ENCODE data around the gene PCDHGA12.
"Not testable (repeated sequence)": the region's sequence is repeated elsewhere in the genome, so short reads cannot be mapped to it uniquely, and the experiment has no call there.

PCDHGA12 gene

GRCh38 chr5:141383345-141383744 is 47.0 kb upstream of the PCDHGA12 start (continued):
- TF ChIP-seq ZBTB20 (tag by site-specific recombination; IDR thresholded peaks at IDR 0.05) (no peak), ZNF624 (tag by site-specific recombination; IDR thresholded peaks at IDR 0.05) (no peak)

GRCh38 chr5:141384471-141385267 is 45.6 kb upstream of the PCDHGA12 start:
- Histone ChIP-seq H3K9me3 (ENCODE audit: control insufficient read depth, insufficient read depth, low read depth, low read length) (no peaks in the 10 kb centered on the region), H3K27ac (ENCODE audit: extremely low read depth, low read depth, low read length) (no peak overlapping the region), H3K4me3 (ENCODE audit: low read depth, low read length) (no peak overlapping the region), H3K36me3 (ENCODE audit: control insufficient read depth in 2 of 2, insufficient read depth in 1 of 2, low read length in 2 of 2) (no peaks in the 10 kb centered on the region), H3K4me1 (ENCODE audit: control insufficient read depth, insufficient read depth, low read length) (no peaks in the 10 kb centered on the region)
- CTCF ChIA-PET = no interaction called here
- POLR2A ChIA-PET = no interaction called here
- TF ChIP-seq, protein P1, sequence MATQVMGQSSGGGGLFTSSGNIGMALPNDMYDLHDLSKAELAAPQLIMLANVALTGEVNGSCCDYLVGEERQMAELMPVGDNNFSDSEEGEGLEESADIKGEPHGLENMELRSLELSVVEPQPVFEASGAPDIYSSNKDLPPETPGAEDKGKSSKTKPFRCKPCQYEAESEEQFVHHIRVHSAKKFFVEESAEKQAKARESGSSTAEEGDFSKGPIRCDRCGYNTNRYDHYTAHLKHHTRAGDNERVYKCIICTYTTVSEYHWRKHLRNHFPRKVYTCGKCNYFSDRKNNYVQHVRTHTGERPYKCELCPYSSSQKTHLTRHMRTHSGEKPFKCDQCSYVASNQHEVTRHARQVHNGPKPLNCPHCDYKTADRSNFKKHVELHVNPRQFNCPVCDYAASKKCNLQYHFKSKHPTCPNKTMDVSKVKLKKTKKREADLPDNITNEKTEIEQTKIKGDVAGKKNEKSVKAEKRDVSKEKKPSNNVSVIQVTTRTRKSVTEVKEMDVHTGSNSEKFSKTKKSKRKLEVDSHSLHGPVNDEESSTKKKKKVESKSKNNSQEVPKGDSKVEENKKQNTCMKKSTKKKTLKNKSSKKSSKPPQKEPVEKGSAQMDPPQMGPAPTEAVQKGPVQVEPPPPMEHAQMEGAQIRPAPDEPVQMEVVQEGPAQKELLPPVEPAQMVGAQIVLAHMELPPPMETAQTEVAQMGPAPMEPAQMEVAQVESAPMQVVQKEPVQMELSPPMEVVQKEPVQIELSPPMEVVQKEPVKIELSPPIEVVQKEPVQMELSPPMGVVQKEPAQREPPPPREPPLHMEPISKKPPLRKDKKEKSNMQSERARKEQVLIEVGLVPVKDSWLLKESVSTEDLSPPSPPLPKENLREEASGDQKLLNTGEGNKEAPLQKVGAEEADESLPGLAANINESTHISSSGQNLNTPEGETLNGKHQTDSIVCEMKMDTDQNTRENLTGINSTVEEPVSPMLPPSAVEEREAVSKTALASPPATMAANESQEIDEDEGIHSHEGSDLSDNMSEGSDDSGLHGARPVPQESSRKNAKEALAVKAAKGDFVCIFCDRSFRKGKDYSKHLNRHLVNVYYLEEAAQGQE (tag by site-specific recombination; IDR thresholded peaks at IDR 0.05) = peak; percentile 64; the same call in 1 of the 2 replicates
- no peak for TF ChIP-seq SP3 (tag by site-specific recombination; IDR thresholded peaks at IDR 0.05)

DNA sequence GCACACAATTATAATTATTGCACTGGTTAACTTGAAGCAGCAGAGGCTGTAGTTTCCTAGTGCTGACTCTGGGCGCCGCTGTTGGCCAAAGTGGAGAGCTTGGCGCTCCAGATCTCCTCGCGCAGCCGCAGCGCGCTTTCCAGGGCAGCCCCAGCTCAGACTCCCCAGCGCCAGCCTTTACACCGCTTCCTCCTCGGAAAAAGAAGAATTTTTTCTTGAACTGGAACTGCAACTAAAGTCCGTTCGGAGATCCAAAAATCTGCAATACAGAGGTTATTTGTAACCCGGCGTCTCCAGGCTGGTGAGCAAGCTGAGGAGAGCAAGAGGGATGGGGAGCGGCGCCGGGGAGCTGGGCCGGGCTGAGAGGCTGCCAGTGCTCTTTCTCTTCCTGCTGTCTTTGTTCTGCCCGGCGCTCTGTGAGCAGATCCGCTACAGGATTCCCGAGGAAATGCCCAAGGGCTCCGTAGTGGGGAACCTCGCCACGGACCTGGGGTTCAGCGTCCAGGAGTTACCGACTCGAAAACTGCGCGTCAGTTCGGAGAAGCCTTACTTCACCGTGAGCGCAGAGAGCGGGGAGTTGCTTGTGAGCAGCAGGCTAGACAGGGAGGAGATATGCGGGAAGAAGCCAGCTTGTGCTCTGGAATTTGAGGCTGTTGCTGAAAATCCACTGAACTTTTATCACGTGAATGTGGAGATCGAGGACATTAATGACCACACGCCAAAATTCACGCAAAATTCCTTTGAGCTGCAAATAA is 42.6 kb upstream of the PCDHGA12 start, which contains the start of gene PCDHGB4:
Gene PCDHGB4 (plus strand): TSS at position 142 of the 755 bp plus-strand sequence. CDS start 187 bp downstream, at position 329.
- POLR2A ChIA-PET; H3K9me3 ChIP-seq (ENCODE audit: control insufficient read depth, insufficient read depth, low read depth, low read length): not testable (repeated sequence)

DNA sequence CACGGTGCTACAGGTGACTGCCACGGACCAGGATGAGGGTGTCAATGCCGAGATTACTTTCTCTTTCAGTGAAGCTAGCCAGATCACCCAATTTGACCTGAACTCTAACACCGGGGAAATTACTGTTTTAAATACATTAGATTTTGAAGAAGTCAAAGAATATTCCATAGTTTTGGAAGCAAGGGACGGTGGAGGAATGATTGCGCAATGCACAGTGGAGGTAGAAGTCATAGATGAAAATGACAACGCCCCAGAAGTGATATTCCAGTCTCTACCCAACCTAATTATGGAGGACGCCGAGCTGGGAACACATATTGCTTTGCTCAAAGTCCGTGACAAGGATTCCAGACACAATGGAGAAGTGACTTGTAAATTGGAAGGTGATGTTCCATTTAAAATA is 41.6 kb upstream of the PCDHGA12 start:
- Histone ChIP-seq H3K4me1 (ENCODE audit: control insufficient read depth, insufficient read depth, low read length) (no peaks in the 10 kb centered on the region), H3K9me3 (ENCODE audit: control insufficient read depth, insufficient read depth, low read depth, low read length) (no peaks in the 10 kb centered on the region), H3K36me3 (ENCODE audit: control insufficient read depth in 2 of 2, insufficient read depth in 1 of 2, low read length in 2 of 2) (no peaks in the 10 kb centered on the region), H3K4me3 (ENCODE audit: low read depth, low read length) (no peak overlapping the region), H3K27ac (ENCODE audit: extremely low read depth, low read depth, low read length) (no peak overlapping the region)
- POLR2A ChIA-PET = no interaction called here
- TF ChIP-seq ZNF121 (tag by site-specific recombination; IDR thresholded peaks at IDR 0.05) (no peak), ZBTB17 (tag by site-specific recombination; IDR thresholded peaks at IDR 0.05) (no peak), ZNF354C (tag by site-specific recombination; IDR thresholded peaks at IDR 0.05; ENCODE audit: borderline replicate concordance, low read depth) (no peak), ZNF596 (tag by site-specific recombination; IDR thresholded peaks at IDR 0.05) (no peak), ZNF530 (tag by site-specific recombination; IDR thresholded peaks at IDR 0.05; ENCODE audit: low read depth) (no peak), ZNF37A (tag by site-specific recombination; IDR thresholded peaks at IDR 0.05) (no peak), MZF1 (tag by site-specific recombination; IDR thresholded peaks at IDR 0.05; ENCODE audit: borderline replicate concordance) (no peak), KLF10 (tag by site-specific recombination; IDR thresholded peaks at IDR 0.05) (no peak)
- TF ChIP-seq, protein P2, sequence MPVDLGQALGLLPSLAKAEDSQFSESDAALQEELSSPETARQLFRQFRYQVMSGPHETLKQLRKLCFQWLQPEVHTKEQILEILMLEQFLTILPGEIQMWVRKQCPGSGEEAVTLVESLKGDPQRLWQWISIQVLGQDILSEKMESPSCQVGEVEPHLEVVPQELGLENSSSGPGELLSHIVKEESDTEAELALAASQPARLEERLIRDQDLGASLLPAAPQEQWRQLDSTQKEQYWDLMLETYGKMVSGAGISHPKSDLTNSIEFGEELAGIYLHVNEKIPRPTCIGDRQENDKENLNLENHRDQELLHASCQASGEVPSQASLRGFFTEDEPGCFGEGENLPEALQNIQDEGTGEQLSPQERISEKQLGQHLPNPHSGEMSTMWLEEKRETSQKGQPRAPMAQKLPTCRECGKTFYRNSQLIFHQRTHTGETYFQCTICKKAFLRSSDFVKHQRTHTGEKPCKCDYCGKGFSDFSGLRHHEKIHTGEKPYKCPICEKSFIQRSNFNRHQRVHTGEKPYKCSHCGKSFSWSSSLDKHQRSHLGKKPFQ (tag by site-specific recombination; IDR thresholded peaks at IDR 0.05) = no peak
- CTCF ChIA-PET = interaction anchor here (0.6 to 1.4 kb wide), 2 partner anchors 30 to 113 kb away, joined by 3 to 4 read pairs; no protein-coding TSS in a partner anchor

More for the DNA sequence above, 42.6 kb upstream of the PCDHGA12 start, which contains the start of gene PCDHGB4:
- not testable (repeated sequence) for H3K36me3 ChIP-seq (ENCODE audit: control insufficient read depth in 2 of 2, insufficient read depth in 1 of 2, low read length in 2 of 2); H3K4me1 ChIP-seq (ENCODE audit: control insufficient read depth, insufficient read depth, low read length); H3K4me3 ChIP-seq (ENCODE audit: low read depth, low read length); H3K27ac ChIP-seq (ENCODE audit: extremely low read depth, low read depth, low read length)
- CTCF ChIA-PET = interaction anchor here (0.6 to 2.0 kb wide), 5 partner anchors 9 to 176 kb away, joined by 3 to 5 read pairs (median 4); partner anchors contain the start of gene PCDHGB3

Data from HEK293 (cell line).